HG03097 (cell line): ENCODE measurements around the gene NCDN.

Experiments used
- ATAC-seq: cut with Tn5 transposase; IDR thresholded peaks from one replicate; pipeline ENCODE4 v1.9.1; 2021; ENCODE audit not compliant: unreplicated experiment, low FRiP score

Gene NCDN

DNA sequence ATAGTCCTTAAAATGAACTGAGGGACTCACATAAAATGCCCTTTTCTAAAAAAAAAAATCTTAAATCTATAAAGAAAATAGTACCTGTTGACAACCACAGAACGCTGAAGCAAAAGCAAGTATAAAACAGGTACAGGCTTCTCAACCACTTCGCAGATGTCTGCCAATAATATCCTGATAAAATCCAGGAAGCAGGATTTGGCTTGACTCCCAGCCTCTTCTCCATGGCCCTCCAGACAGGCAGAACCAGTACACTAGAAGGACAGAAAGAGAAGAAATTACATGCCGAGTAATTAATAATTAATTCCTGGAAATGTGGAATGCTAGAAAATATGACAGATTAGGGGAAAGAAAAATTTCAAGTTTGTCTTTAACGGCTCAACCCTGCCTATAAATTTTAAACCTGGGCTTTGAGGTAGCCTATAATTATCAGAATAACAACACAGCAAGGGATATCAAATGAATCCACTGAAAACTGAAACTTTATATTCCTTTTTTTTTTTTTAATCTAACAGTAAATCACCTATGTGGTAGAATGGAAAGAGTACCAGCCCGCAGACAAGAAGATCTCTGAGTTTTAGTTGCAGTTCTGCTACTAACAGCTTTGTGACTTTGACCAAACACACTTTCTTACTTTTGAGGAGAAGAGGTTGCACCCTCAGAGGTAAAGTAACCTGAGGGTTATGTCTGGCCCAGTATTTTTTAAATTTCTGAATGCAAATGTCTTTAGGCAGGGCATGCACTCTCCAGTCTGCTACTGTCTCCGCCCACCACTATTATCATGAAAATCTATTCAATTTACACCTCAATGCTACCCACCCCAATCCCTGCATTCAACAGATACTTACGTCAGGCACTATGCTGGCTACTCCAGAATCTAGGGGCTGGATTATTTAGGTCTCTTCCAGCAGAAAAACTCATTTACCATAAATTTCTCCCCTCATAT, 3.1 kb upstream of the NCDN start:
- ATAC-seq, result no peak

DNA sequence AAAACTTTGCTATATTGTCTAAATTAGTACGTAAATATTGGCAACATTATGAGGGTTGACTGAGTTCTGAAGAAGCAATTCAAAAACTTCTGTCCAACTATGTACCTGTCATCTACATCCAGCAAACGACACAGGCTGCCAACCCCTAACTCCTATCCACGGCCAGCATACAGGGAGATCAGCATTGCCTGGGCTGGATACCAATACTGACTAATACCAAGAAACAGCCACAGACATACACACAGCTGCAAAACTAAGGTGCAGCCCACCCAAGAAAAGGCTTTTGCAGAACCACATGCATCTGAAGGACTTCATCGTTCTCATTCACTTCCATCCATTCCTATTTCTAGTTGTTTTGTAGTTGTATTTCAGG, 2.4 kb upstream of the NCDN start:
- ATAC-seq, result no peak

DNA sequence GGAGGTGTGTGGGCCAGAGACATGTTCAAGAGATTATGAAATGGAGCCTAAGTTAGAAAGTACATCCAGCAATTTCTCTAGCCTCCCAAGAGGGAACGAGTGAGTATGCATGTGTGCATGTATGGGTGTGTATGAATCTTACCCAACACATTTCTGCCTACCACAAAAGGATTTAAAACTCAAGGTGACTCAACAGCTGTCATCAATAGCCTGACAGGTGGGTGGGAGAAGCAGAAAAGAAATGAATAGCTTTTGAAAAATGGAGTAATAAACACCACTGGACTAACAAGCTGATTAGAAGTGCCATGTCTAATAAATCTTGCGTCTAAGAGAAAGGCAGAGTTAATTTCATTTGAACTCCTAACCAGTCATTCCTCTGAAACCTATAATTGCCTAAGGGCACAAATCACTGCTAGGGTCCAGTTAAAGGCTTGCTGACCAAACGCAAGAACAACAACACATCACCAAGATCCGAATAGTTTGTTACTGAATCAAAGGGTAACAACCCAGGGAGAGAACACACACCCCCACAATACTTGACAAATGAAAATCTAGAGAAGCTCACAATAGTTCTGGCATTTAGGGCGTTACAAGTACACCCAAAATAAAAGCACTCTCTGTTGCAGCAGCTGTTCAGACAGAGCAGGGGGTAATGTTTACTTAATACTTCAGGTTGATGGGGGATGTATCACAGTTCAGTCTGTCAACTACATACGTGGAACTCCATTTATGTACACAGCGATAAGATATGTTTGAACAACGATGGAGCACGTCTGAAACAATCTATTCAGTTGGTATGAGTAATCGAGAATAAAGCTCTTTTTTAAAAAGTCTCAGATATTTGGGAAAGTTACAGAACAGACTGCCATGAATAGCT, 1.8 kb upstream of the NCDN start:
- no peak for ATAC-seq

DNA sequence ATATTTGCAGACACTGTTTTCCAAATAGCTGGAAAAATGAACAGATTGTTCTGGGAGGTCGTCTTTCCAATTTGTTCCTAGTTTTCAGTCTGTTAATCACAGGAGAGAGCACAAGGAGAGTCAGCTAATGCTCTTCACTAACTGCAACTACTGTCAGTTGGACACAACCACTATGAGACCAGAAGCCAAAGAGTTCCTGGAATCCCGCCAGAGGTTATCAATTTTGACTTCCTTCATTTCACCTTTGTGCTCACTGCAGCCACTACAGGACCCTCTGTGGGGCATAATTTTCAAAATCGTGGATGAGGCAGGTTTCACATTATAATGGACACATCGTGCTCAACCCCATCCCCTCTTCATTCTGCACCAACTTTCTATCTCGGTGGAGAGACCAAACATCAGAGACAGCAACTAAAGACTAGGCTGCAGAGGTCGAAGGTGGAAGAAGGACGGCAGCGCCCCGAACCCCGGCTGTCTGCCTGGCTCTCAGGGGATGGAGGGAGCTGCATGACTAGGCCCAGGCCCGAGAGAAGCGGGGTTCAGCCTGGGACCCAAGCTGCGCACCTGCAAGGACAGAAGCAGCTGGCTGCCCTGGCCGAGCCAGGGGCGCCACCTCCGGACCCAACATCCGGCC, 998 bp upstream of the NCDN start:
- no peak for ATAC-seq

DNA sequence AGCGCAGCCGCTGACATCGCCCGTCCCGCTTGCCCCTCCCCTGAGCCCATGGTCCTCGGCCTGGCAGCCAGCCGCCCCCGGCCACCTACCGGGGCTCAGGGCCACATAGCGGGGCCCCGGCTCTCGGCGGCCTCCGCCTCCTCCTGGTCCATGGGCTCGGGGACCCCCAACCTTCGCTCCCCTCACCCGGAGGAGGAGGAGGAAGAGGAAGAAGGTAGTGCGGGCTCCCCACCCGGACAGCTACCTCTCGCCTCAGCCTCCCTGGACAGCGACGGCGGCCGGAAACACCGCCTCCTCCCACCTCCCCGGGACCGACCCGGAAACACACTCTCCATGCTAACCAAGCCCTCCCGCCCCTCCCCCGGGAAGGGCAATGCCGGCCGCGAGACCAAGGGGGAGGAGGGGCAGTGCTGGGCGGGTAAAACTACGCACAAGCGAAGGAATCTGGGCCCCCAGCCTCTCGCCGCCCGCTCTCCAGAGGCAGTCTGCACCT, 435 bp upstream of the NCDN start, which contains the start of gene KIAA0319L:
Gene KIAA0319L, minus strand, starts transcription at position 286 of the 493 bp plus-strand sequence. CDS start 2,912 bp downstream, outside the sequence.
- ATAC-seq, result peak; percentile 64

DNA sequence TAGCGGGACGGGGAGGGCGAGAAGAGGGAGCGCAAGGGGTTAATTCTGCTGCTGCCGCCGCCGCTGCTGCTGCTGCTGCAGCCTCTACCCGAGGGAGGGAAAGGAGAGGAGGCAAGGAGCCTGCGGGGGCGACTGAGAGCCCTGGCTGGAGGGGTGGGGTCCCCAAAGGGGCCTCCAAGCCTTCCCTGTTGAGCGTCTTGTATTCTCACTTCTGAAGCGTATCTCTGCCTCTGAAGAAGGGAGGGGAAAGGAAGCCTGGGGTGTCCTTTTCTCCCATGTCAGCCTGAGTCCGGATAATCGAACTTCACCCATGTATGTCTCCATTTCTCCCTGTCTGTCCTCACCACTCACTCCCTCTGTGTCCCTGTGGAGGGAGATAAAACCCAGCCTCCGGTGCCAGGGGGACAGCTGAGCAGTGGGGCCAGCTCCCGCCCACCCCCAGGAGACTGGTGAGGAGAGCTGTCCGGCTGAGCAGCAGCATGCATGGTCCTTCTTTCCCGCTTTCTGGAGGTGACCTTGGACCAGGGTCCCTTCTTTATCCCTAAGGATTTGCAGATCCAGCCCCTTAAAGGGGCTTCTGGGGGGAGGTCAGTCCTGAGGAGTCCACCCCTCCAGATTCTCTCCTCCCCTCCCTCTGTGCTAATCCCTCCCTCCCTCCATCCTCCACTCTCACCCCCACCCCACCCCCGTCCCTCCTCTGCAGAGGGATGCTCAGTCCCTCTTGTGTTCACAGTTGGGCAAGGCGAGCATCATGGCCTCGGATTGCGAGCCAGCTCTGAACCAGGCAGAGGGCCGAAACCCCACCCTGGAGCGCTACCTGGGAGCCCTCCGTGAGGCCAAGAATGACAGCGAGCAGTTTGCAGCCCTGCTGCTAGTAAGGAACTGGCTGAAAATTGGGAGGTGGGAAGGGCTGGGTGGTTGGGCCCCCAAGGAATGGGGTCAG, 1.0 kb downstream of the NCDN start:
- no peak for ATAC-seq

DNA sequence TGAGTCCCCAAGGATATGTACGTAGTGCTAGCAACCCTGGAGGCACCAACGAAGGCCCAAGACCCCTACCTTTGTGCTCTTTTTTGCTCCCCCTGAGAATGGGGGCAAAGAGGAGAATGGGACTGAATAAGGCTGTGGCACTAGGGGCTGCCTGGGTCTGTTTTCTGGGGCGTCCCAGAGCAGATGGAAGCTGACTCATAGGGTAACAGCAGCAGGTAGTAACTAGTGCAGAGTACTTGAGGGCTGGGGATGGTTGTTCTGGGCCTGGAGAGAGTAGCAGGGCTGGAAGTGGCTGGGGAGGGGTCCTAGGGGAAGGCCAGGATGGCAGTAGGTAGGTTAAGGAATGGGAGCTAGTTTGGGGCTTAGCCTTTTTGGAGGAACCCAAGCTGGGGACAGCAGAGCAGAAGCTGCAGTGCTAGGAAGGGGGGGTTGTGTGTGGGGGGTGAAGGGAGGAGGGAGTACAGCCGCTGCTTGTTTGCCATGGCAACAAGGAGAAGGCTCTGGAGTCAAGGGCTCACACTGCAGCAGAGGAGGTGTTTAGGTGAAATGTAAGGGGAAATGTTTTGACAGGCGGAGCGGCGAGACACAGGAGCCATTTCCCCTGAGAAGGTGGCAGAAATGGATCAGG, 1.8 kb downstream of the NCDN start:
- ATAC-seq, result no peak

DNA sequence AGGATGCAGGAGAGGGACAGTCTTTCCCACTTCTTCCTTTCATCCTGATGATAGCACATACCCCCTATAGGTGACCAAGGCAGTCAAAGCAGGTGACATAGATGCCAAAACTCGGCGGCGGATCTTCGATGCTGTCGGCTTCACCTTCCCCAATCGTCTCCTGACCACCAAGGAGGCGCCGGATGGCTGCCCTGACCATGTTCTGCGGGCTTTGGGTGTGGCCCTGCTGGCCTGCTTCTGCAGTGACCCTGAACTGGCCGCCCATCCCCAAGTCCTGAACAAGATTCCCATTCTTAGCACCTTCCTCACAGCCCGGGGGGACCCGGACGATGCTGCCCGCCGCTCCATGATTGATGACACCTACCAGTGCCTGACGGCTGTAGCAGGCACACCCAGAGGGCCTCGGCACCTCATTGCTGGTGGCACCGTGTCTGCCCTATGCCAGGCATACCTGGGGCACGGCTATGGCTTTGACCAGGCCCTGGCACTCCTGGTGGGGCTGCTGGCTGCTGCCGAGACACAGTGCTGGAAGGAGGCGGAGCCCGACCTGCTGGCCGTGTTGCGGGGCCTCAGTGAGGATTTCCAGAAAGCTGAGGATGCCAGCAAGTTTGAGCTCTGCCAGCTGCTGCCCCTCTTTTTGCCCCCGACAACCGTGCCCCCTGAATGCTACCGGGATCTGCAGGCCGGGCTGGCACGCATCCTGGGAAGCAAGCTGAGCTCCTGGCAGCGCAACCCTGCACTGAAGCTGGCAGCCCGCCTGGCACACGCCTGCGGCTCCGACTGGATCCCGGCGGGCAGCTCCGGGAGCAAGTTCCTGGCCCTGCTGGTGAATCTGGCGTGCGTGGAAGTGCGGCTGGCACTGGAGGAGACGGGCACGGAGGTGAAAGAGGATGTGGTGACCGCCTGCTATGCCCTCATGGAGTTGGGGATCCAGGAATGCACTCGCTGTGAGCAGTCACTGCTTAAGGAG, 2.9 kb downstream of the NCDN start:
- no peak for ATAC-seq

DNA sequence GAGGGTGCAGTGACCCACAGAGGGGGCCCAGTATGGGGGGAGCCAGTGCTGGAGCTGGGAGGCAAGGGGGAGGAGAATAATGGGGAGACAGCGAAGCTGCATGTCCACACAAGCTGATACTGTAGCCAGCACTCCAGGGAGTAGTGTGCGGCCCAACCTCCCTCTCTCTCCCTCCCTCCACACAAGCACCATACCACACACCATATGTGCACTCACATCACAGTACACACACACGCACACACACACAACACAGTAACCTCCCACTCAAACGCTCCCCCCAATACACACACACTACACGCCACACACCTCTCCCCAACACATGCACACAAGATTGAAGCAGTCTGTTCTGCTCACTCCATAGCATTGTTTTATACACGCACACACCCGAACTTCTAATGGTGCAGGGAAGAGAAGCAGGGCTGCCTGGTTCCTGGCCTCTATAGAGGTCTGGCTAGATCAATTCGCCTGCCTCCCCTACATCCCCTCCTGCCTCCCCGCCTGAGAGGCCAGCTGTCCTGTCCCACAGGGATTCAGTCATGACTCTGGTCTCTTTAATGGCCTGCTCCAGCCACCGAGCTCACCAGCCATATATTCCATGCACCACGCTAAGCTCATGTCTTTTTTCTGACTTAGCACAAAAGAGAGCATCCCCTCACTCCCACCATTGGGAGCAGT, 3.8 kb downstream of the NCDN start:
- ATAC-seq, result no peak

DNA sequence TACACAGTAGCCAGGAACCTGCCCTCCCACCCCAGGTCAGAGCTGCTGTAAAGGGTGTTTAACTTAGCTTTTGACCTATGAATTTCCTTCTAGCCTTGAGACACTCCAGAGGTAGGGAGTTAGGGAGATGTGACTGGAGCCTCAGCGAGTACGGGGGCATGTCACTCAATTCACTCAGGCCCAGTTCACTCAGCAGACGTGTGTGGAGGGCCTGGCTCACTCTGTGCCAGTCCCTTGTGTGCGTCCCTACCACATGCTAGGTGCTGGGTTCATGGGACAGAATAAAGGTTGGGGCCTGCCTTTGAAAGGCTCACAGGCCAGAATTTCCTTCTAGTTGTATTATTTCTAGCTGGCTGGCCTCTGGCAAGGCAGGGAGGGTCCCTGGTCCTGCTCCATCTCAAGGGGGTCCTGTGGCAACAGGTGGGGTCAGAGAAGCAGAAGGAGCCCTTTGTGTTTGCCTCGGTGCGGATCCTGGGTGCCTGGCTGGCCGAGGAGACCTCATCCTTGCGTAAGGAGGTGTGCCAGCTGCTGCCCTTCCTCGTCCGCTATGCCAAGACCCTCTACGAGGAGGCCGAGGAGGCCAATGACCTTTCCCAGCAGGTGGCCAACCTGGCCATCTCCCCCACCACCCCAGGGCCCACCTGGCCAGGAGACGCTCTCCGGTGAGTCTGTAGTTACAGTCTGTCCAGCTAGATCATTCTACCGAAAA, 4.5 kb downstream of the NCDN start:
- ATAC-seq, result no peak

DNA sequence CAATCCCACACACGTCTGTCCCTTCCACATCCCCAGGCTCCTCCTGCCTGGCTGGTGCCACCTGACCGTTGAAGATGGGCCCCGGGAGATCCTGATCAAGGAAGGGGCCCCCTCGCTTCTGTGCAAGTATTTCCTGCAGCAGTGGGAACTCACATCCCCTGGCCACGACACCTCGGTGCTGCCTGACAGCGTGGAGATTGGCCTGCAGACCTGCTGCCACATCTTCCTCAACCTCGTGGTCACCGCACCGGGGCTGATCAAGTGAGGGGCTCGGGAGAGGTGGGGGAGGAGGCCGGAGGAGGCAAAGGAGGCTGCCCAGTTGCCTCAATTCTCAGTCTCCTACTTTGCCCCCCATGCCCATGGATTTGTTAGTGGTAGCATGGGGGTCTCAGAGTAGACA, 5.6 kb downstream of the NCDN start:
- no peak for ATAC-seq

DNA sequence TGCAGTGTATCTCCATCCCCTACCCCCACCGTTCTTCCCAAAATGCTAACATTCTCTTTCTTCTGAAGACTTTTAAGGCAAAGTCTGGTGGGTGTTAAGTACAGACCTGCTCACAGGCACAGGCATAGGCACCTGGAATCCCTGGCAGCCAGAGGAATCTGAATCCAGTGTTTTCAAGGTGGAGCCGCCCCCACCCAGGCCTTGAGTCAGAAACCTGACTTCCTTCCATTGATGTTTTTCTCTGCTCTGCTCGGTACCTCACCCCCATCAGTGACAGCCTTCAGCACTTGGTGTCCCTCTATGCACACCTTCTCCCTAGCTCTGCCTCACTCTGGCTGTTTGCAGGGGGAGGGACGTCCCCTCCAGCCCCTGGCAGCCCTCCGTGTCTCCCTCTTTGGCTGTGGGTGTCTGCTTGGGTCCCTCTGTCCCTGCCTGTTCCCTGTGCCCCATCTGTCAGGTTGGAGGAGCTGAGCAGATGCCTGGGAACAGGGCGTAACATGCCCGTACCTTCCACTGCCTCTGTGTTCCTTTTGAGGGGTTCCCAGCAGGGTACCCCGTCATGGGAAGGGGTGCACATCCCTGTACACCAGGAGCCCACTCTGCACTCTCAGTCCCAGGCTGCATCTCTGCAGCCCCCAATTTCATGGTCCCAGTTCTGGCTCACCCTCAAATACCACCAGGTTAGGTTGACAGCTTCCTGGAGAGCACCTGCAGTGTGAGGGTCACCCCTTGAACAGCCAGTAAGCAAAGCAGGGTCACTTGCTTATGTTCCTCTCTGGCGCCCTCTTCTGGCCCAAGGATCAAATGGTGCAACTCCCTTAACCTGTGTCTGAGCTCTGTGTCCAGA, 6.7 kb downstream of the NCDN start:
- ATAC-seq, result no peak

DNA sequence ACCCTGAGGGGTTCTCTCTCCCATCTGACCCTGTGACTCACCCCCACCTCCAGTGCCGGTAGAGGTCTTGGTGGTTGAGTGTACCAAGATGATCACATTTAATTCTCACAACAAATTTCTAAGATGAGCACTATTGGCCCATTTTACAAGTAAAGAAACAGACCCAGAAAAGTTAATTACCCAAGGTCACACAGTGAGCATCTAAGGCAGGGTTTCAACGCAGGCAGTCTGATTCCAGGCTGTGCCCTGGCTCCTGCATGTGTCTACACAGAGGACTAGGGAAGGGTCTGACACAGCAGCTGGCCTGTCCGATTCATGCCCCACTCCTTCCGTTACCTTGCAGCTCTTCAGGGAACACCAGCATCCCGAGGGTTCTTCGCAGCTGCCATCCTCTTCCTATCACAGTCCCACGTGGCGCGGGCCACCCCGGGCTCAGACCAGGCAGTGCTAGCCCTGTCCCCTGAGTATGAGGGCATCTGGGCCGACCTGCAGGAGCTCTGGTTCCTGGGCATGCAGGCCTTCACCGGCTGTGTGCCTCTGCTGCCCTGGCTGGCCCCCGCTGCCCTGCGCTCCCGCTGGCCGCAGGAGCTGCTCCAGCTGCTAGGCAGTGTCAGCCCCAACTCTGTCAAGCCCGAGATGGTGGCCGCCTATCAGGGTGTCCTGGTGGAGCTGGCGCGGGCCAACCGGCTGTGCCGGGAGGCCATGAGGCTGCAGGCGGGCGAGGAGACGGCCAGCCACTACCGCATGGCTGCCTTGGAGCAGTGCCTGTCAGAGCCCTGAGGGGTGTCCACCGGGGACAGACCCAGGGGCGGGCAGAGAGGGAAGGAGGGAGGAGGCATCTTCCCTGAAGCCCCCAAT, 7.5 kb downstream of the NCDN start:
- no peak for ATAC-seq

DNA sequence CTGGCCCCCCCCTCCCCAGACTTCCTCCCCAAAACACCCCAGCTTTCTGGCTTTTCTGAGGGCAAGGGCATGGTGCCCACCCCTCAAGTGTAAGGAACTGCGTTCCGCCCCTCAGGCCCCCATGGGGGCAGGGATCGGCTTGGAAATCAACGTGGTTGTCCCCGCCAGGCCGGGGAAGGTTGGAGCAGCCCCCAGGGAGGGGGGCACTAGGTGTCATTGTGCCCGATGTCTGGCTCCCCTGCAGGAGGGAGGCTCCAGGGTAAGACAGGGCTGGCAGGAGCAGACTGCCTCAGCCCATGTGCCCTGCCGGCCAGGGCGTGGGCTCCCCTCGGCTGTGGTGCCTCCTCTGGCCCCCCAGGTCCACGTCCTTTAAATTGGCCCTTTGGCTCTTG, 8.1 kb downstream of the NCDN start:
- ATAC-seq, result no peak

DNA sequence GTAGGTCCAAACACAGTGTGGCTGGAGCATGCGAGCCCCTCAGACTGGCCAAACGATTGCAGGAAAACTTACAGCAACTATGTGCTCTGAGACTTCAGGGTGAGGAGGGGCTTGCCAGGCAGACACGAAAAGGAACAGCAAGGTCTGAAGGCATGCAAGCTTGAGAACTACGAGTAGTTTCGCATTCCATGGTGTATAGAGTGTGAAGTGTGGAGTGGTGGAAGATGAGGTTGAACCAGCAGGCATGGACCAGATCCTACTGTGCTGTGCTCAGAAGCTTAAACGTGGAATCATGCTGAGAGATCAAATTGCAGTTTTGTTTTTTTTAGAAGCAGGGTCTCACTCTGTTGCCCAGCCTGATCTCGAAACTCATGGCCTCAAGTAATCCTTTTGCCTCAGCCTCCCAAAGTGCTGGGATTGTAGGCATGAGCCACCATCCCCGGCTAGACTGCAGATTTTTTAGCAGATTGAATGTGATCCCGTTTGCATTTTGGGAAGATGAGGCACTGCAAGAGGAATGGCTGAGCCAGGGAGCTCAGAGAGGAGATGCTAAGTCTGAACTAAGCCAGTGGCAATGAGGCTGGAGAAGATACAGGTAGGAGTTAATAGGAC, 10.5 kb downstream of the NCDN start:
- ATAC-seq, result no peak
